ENCODE data around the gene DNAJC28. TPM values are rescaled to one million over a fixed set of nuclear protein-coding genes. Genes with fewer than 3 reads are reported as not detected.
A peak's percentile ranks its signal among the peaks of the same experiment; 100 is the strongest.

Gene DNAJC28
- total and polyA plus RNA-seq, 9 of the 15 experiments (the other 6 are each of a cell fraction or from before 2014, with no cell fraction given): 0.68 to 2.5 (median 1.1) TPM

DNA sequence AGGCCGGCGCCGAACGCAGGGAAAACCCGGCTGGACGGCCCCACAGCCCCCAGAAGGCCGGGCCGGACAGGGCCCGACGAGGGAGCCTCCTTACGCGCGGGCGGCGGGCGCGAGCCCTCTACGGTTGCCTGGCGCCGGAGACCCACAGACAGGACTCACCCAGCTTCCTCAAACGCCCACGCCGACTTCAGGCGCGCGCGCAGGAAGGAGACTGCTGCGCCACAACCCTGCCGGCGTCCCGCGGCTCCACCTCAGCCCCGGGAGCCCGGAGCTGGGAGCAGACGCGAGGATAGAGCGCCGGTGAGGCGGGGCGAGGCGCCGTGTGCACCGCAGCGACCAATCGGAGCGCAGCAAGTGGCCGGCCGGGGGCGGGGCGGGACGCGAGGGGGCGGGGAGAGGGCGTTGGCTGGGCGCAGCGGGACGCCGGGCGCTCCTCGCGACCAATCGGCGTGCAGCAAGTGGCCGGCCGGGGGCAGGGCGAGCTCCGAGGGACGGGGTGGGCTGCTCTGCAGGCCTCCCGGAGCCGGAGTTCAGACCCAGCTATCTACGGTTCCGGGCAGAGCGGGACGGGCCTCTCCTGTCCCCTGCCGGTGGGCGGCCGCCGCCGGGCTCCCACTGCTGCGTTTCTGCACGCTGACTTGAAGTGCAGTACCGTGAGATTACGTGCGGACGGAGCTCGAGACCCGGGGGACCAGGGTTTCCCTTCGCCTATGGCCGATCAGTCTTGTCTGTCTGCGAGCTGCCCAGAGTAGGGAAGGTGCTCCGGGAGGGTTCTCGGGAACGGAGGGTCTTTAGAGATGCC is 11.6 kb downstream of the DNAJC28 start, which contains the start of gene TMEM50B (continued):
- TF ChIP-seq, protein P1, sequence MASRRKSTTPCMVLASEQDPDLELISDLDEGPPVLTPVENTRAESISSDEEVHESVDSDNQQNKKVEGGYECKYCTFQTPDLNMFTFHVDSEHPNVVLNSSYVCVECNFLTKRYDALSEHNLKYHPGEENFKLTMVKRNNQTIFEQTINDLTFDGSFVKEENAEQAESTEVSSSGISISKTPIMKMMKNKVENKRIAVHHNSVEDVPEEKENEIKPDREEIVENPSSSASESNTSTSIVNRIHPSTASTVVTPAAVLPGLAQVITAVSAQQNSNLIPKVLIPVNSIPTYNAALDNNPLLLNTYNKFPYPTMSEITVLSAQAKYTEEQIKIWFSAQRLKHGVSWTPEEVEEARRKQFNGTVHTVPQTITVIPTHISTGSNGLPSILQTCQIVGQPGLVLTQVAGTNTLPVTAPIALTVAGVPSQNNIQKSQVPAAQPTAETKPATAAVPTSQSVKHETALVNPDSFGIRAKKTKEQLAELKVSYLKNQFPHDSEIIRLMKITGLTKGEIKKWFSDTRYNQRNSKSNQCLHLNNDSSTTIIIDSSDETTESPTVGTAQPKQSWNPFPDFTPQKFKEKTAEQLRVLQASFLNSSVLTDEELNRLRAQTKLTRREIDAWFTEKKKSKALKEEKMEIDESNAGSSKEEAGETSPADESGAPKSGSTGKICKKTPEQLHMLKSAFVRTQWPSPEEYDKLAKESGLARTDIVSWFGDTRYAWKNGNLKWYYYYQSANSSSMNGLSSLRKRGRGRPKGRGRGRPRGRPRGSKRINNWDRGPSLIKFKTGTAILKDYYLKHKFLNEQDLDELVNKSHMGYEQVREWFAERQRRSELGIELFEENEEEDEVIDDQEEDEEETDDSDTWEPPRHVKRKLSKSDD (conservative IDR thresholded peaks at IDR 0.05; ENCODE audit: low read length): 0 out of 2 replicates have a peak, but pooled peaks have one; percentile 26
- TF ChIP-seq PHB2 (IDR thresholded peaks at IDR 0.05; ENCODE audit: low read depth): no peak
- TF ChIP-seq ZNF121 (CRISPR knock-in tag; conservative IDR thresholded peaks at IDR 0.05): no peak
- TF ChIP-seq NCOR1 (IDR thresholded peaks at IDR 0.05): peak; percentile 17; the same call in 1 of the 2 replicates
- TF ChIP-seq, protein P2, sequence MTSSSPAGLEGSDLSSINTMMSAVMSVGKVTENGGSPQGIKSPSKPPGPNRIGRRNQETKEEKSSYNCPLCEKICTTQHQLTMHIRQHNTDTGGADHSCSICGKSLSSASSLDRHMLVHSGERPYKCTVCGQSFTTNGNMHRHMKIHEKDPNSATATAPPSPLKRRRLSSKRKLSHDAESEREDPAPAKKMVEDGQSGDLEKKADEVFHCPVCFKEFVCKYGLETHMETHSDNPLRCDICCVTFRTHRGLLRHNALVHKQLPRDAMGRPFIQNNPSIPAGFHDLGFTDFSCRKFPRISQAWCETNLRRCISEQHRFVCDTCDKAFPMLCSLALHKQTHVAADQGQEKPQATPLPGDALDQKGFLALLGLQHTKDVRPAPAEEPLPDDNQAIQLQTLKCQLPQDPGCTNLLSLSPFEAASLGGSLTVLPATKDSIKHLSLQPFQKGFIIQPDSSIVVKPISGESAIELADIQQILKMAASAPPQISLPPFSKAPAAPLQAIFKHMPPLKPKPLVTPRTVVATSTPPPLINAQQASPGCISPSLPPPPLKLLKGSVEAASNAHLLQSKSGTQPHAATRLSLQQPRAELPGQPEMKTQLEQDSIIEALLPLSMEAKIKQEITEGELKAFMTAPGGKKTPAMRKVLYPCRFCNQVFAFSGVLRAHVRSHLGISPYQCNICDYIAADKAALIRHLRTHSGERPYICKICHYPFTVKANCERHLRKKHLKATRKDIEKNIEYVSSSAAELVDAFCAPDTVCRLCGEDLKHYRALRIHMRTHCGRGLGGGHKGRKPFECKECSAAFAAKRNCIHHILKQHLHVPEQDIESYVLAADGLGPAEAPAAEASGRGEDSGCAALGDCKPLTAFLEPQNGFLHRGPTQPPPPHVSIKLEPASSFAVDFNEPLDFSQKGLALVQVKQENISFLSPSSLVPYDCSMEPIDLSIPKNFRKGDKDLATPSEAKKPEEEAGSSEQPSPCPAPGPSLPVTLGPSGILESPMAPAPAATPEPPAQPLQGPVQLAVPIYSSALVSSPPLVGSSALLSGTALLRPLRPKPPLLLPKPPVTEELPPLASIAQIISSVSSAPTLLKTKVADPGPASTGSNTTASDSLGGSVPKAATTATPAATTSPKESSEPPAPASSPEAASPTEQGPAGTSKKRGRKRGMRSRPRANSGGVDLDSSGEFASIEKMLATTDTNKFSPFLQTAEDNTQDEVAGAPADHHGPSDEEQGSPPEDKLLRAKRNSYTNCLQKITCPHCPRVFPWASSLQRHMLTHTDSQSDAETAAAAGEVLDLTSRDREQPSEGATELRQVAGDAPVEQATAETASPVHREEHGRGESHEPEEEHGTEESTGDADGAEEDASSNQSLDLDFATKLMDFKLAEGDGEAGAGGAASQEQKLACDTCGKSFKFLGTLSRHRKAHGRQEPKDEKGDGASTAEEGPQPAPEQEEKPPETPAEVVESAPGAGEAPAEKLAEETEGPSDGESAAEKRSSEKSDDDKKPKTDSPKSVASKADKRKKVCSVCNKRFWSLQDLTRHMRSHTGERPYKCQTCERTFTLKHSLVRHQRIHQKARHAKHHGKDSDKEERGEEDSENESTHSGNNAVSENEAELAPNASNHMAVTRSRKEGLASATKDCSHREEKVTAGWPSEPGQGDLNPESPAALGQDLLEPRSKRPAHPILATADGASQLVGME (CRISPR knock-in tag; IDR thresholded peaks at IDR 0.05): peak; percentile 28; the same call in 1 of the 2 replicates
- no peak for TF ChIP-seq U2AF2 (optimal IDR thresholded peaks at IDR 0.05; ENCODE audit: low read depth, low read length)
- TF ChIP-seq, protein P3, sequence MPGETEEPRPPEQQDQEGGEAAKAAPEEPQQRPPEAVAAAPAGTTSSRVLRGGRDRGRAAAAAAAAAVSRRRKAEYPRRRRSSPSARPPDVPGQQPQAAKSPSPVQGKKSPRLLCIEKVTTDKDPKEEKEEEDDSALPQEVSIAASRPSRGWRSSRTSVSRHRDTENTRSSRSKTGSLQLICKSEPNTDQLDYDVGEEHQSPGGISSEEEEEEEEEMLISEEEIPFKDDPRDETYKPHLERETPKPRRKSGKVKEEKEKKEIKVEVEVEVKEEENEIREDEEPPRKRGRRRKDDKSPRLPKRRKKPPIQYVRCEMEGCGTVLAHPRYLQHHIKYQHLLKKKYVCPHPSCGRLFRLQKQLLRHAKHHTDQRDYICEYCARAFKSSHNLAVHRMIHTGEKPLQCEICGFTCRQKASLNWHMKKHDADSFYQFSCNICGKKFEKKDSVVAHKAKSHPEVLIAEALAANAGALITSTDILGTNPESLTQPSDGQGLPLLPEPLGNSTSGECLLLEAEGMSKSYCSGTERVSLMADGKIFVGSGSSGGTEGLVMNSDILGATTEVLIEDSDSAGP (CRISPR knock-in tag; IDR thresholded peaks at IDR 0.05): no peak
- no peak for TF ChIP-seq ZNF274 (IDR thresholded peaks at IDR 0.05; ENCODE audit: borderline replicate concordance, low read depth, low read length)
- peak; percentile 11; the same call in 1 of the 2 replicates for TF ChIP-seq HDAC2 (IDR thresholded peaks at IDR 0.05)
- peak; percentile 38; the same call in 1 of the 2 replicates for TF ChIP-seq ZEB2 (IDR thresholded peaks at IDR 0.05)

Measured in K562 (cell line).